ENCODE data around the gene OPCML.

Gene OPCML

GRCh38 chr11:132746305-132746704, 786.0 kb downstream of the OPCML start:
- no peaks in the 10 kb centered on the region for H3K79me2 ChIP-seq (ENCODE audit: control insufficient read depth, low read length)
- TF ChIP-seq EZH2phosphoT487 (IDR thresholded peaks at IDR 0.05; ENCODE audit: borderline replicate concordance, low read length) (no peak), CTCF (IDR thresholded peaks at IDR 0.05; ENCODE audit: low read depth, low read length, poor library complexity, severe bottlenecking) (no peak)
- no peaks in the 10 kb centered on the region for H4K20me1 ChIP-seq (ENCODE audit: control insufficient read depth, insufficient read depth, low read depth, low read length)
- no peak overlapping the region for H3K4me3 ChIP-seq (ENCODE audit: low read length)
- no peaks in the 10 kb centered on the region for H3K36me3 ChIP-seq (ENCODE audit: control insufficient read depth, low read length)
- H3K9me2 ChIP-seq (replicated peaks; ENCODE audit: control insufficient read depth, low read length): no peaks in the 10 kb centered on the region
- no peaks in the 10 kb centered on the region for H3F3A ChIP-seq (ENCODE audit: control insufficient read depth, insufficient read depth)
- no peaks in the 10 kb centered on the region for H3K9me3 ChIP-seq (ENCODE audit: control insufficient read depth, insufficient read depth, low read length)
- H3K4me1 ChIP-seq (ENCODE audit: control insufficient read depth, low read length): no peaks in the 10 kb centered on the region
- H3K27ac ChIP-seq (ENCODE audit: low read depth, low read length): no peak overlapping the region
- H3K4me2 ChIP-seq (ENCODE audit: low read length): no peak overlapping the region
- no peaks in the 10 kb centered on the region for H3K27me3 ChIP-seq (ENCODE audit: control insufficient read depth, low read length)

GRCh38 chr11:132745306-132745705, 787.0 kb downstream of the OPCML start:
- Histone ChIP-seq H3K27ac (ENCODE audit: low read depth, low read length) (no peak overlapping the region), H3K9me2 (replicated peaks; ENCODE audit: control insufficient read depth, low read length) (no peaks in the 10 kb centered on the region), H3K27me3 (ENCODE audit: control insufficient read depth, low read length) (no peaks in the 10 kb centered on the region), H3K4me3 (ENCODE audit: low read length) (no peak overlapping the region), H3K4me1 (ENCODE audit: control insufficient read depth, low read length) (no peaks in the 10 kb centered on the region), H4K20me1 (ENCODE audit: control insufficient read depth, insufficient read depth, low read depth, low read length) (no peaks in the 10 kb centered on the region), H3K9me3 (ENCODE audit: control insufficient read depth, insufficient read depth, low read length) (no peaks in the 10 kb centered on the region), H3K4me2 (ENCODE audit: low read length) (no peak overlapping the region), H3K79me2 (ENCODE audit: control insufficient read depth, low read length) (no peaks in the 10 kb centered on the region), H3K36me3 (ENCODE audit: control insufficient read depth, low read length) (no peaks in the 10 kb centered on the region), H3F3A (ENCODE audit: control insufficient read depth, insufficient read depth) (no peaks in the 10 kb centered on the region)
- TF ChIP-seq EZH2phosphoT487 (IDR thresholded peaks at IDR 0.05; ENCODE audit: borderline replicate concordance, low read length) (no peak), CTCF (IDR thresholded peaks at IDR 0.05; ENCODE audit: low read depth, low read length, poor library complexity, severe bottlenecking) (no peak)

- no peaks in the 10 kb centered on the region for H3F3A ChIP-seq (ENCODE audit: control insufficient read depth, insufficient read depth)
- no peaks in the 10 kb centered on the region for H3K79me2 ChIP-seq (ENCODE audit: control insufficient read depth, low read length)
- no peaks in the 10 kb centered on the region for H3K9me3 ChIP-seq (ENCODE audit: control insufficient read depth, insufficient read depth, low read length)
- no peaks in the 10 kb centered on the region for H3K36me3 ChIP-seq (ENCODE audit: control insufficient read depth, low read length)
- H3K27ac ChIP-seq (ENCODE audit: low read depth, low read length): no peak overlapping the region
- H3K9me2 ChIP-seq (replicated peaks; ENCODE audit: control insufficient read depth, low read length): no peaks in the 10 kb centered on the region
- no peak overlapping the region for H3K4me3 ChIP-seq (ENCODE audit: low read length)
- H3K27me3 ChIP-seq (ENCODE audit: control insufficient read depth, low read length): no peaks in the 10 kb centered on the region
- TF ChIP-seq CTCF (IDR thresholded peaks at IDR 0.05; ENCODE audit: low read depth, low read length, poor library complexity, severe bottlenecking) (no peak), EZH2phosphoT487 (IDR thresholded peaks at IDR 0.05; ENCODE audit: borderline replicate concordance, low read length) (no peak)
- H3K4me1 ChIP-seq (ENCODE audit: control insufficient read depth, low read length): no peaks in the 10 kb centered on the region
- no peaks in the 10 kb centered on the region for H4K20me1 ChIP-seq (ENCODE audit: control insufficient read depth, insufficient read depth, low read depth, low read length)
- H3K4me2 ChIP-seq (ENCODE audit: low read length): no peak overlapping the region
Observed at GRCh38 chr11:132744771-132745170, 787.5 kb downstream of the OPCML start.

GRCh38 chr11:132743601-132744000, 788.7 kb downstream of the OPCML start:
- H3K9me3 ChIP-seq (ENCODE audit: control insufficient read depth, insufficient read depth, low read length): no peaks in the 10 kb centered on the region
- no peak overlapping the region for H3K4me2 ChIP-seq (ENCODE audit: low read length)
- TF ChIP-seq EZH2phosphoT487 (IDR thresholded peaks at IDR 0.05; ENCODE audit: borderline replicate concordance, low read length): no peak
- TF ChIP-seq CTCF (IDR thresholded peaks at IDR 0.05; ENCODE audit: low read depth, low read length, poor library complexity, severe bottlenecking): no peak
- H3K9me2 ChIP-seq (replicated peaks; ENCODE audit: control insufficient read depth, low read length): no peaks in the 10 kb centered on the region
- H3K4me3 ChIP-seq (ENCODE audit: low read length): no peak overlapping the region
- H3F3A ChIP-seq (ENCODE audit: control insufficient read depth, insufficient read depth): no peaks in the 10 kb centered on the region
- no peak overlapping the region for H3K27ac ChIP-seq (ENCODE audit: low read depth, low read length)
- no peaks in the 10 kb centered on the region for H3K4me1 ChIP-seq (ENCODE audit: control insufficient read depth, low read length)
- H4K20me1 ChIP-seq (ENCODE audit: control insufficient read depth, insufficient read depth, low read depth, low read length): no peaks in the 10 kb centered on the region
- H3K79me2 ChIP-seq (ENCODE audit: control insufficient read depth, low read length): no peaks in the 10 kb centered on the region
- H3K36me3 ChIP-seq (ENCODE audit: control insufficient read depth, low read length): no peaks in the 10 kb centered on the region
- no peaks in the 10 kb centered on the region for H3K27me3 ChIP-seq (ENCODE audit: control insufficient read depth, low read length)

All from DOHH2 (cell line).